K562 (cell line): ENCODE data around the gene CNNM4. TPM values are rescaled to one million over a fixed set of nuclear protein-coding genes. Genes with fewer than 3 reads are reported as not detected.

Experiments used
- ATAC-seq: fragments of 200-7000 bp; cut with Tn5 transposase; 3 replicates; pipeline ENCODE4 v1.9.1; 2020; ENCODE audit warnings: moderate library complexity
- BruUV-seq: library from RNA; stranded (reverse); fragments of 400-500 nt; replicated peaks from 2 replicates; lab custom pipeline; 2021; lab: Mats Ljungman, UMichigan
- CTCF ChIA-PET: fragments of 300-600 bp; formaldehyde crosslinking; extraction: SDS; loops from one replicate; lab custom pipeline; 2021; ENCODE audit warnings: low intra/inter-chr PET ratio; lab: Yijun Ruan, JAX
- POLR2A ChIA-PET: fragments of 300-600, 350-650 bp; sonication (Branson Sonifier 250); formaldehyde crosslinking; extraction: SDS; loops from one replicate; lab custom pipeline; 2021; ENCODE audit warnings: antibody characterized with exemption, inconsistent platforms; lab: Yijun Ruan, JAX
- DNase-seq, 4 experiments: peaks; one replicate each; pipeline versions ENCODE4 v3.0.0 to v3.0.0-alpha.2; 2011 to 2018; ENCODE audit warnings: low spot score in 3 of 4, mixed read lengths in 3 of 4; ENCODE audit errors: extremely low read depth in 1 of 4
- FAIRE-seq: peaks from 2 replicates; lab custom pipeline; 2011; peaks lifted over from hg19 to GRCh38; lab: Jason Lieb, UNC
- H2AFZ ChIP-seq: 2 replicates; pipeline ENCODE4 v1.6.0; 2011; ENCODE audit warnings: low read depth, low read length, control low read depth, inconsistent platforms
- H3K27ac ChIP-seq: fragments of 200-600 bp; 3 replicates; pipeline ENCODE4 v1.8.0; 2011; ENCODE audit warnings: low read depth, mild to moderate bottlenecking, control low read depth, inconsistent platforms, low read length, moderate library complexity, mixed read lengths; ENCODE audit errors: extremely low read depth
- H3K27me3 ChIP-seq, 2 experiments: fragments of 300-600 bp in 1 of 2; 2 replicates in 1 of 2; 3 replicates in 1 of 2; pipeline versions ENCODE4 v1.6.0 to v1.8.0; 2011; ENCODE audit warnings: inconsistent platforms in 2 of 2, low read length in 2 of 2, mild to moderate bottlenecking in 1 of 2, mixed read lengths in 1 of 2, moderate library complexity in 1 of 2; ENCODE audit not compliant: control insufficient read depth in 2 of 2, insufficient read depth in 2 of 2
- H3K36me3 ChIP-seq: fragments of 300-600 bp; 3 replicates; pipeline ENCODE4 v1.8.0; 2011; ENCODE audit warnings: mild to moderate bottlenecking, low read length, inconsistent platforms; ENCODE audit not compliant: control insufficient read depth, insufficient read depth
- H3K4me1 ChIP-seq, 2 experiments: fragments of 200-600 bp in 1 of 2; replicated peaks in 1 of 2; 2 replicates in 1 of 2; 3 replicates in 1 of 2; pipeline versions ENCODE4 v1.5.1 to v1.8.0; 2011; ENCODE audit warnings: inconsistent platforms in 2 of 2, low read length in 2 of 2, mild to moderate bottlenecking in 1 of 2, mixed read lengths in 1 of 2, moderate library complexity in 1 of 2; ENCODE audit not compliant: control insufficient read depth in 2 of 2, insufficient read depth in 2 of 2
- H3K4me2 ChIP-seq: 2 replicates; pipeline ENCODE4 v1.6.1; 2011; ENCODE audit warnings: low read length, control low read depth, inconsistent platforms, mixed read lengths; ENCODE audit not compliant: insufficient read depth
- H3K4me3 ChIP-seq: fragments of 200-600 bp; sonication (generic), shearing (Covaris generic); 2 replicates; pipeline ENCODE4 v1.5.1; 2016; ENCODE audit warnings: control low read depth, inconsistent platforms
- H3K79me2 ChIP-seq: fragments of 200-600 bp; 3 replicates; pipeline ENCODE4 v1.8.0; 2011; ENCODE audit warnings: low read length, inconsistent platforms; ENCODE audit not compliant: control insufficient read depth, insufficient read depth
- H3K9ac ChIP-seq, 2 experiments: 2 replicates each; pipeline versions ENCODE4 v1.6.0 to v1.6.1; 2011; ENCODE audit warnings: low read depth in 2 of 2, low read length in 2 of 2, control low read depth in 1 of 2, inconsistent platforms in 1 of 2, mild to moderate bottlenecking in 1 of 2, mixed read lengths in 1 of 2; ENCODE audit not compliant: insufficient read depth in 1 of 2
- H3K9me1 ChIP-seq: one replicate; pipeline ENCODE4 v1.6.0; 2011; ENCODE audit warnings: inconsistent platforms, mild to moderate bottlenecking, low read length, moderate library complexity; ENCODE audit not compliant: control insufficient read depth, insufficient read depth
- H3K9me3 ChIP-seq: replicated peaks from 2 replicates; pipeline ENCODE4 v1.5.1; 2011; ENCODE audit warnings: low read depth, low read length, inconsistent platforms; ENCODE audit not compliant: control insufficient read depth, insufficient read depth
- H4K20me1 ChIP-seq: replicated peaks from 2 replicates; pipeline ENCODE4 v1.6.1; 2011; ENCODE audit warnings: low read length, inconsistent platforms, mixed read lengths; ENCODE audit not compliant: control insufficient read depth, insufficient read depth
- HMGN3 ChIP-seq: IDR thresholded peaks from 2 replicates; pipeline ENCODE4 v1.6.1; 2011; ENCODE audit warnings: borderline replicate concordance, low read depth, mild to moderate bottlenecking, mixed read lengths, low read length; ENCODE audit not compliant: insufficient read length; ENCODE audit errors: extremely low read depth
- MIER1 ChIP-seq: fragments of 450-650 bp; IDR thresholded peaks from 2 replicates; pipeline ENCODE4 v1.6.1; 2016; ENCODE audit warnings: antibody characterized with exemption, mild to moderate bottlenecking, low read depth
- SRSF7 ChIP-seq: fragments of 200-400 bp; formaldehyde crosslinking; optimal IDR thresholded peaks from 2 replicates; pipeline ENCODE3; 2017; ENCODE audit warnings: mild to moderate bottlenecking, low read depth, low read length
- ZNF318 ChIP-seq, 2 experiments: fragments of 450-650 bp; IDR thresholded peaks; 2 replicates each; pipeline ENCODE4 v1.6.1; 2016; ENCODE audit warnings: mild to moderate bottlenecking in 2 of 2, borderline replicate concordance in 1 of 2, low read depth in 1 of 2, moderate library complexity in 1 of 2
- WGBS: fragments of 100-300 bp; shearing (Covaris generic); methylation state at CpG from one replicate; pipeline ENCODE4 v1.1.6; 2016; ENCODE audit warnings: low coverage, mixed read lengths; ENCODE audit not compliant: insufficient coverage; ENCODE audit errors: missing lambda C conversion rate; 5-methylcytosine and 5-hydroxymethylcytosine counted together
- in situ Hi-C: fragments of 300-500 bp; cut with MboI; formaldehyde crosslinking; loops from 4 replicates; pipeline ENCODE4 v1.15.0; 2018; ENCODE audit warnings: inconsistent platforms, mixed read lengths
- intact Hi-C: fragments of 100-400 bp; cut with micrococcal nuclease; formaldehyde crosslinking; loops from 2 replicates; pipeline ENCODE4 v1.14.2; 2022
- polyA plus RNA-seq, 8 experiments: library from polyadenylated mRNA; depleted of rRNA in 4 of 8; stranded (reverse) in 5 of 8; unstranded in 3 of 8; fragments of >200 nt; fragmentation: Nextera tagmentation in 2 of 8; fragmentation: Illumina TruSeq in 1 of 8; extraction: Ambion mirVana in 2 of 8; extraction: Trizol in 1 of 8; gene quantifications; 2 replicates each; pipeline versions ENCODE4 v1.2.1 to v1.2.3, GENCODE V29; 2011 to 2014; ENCODE audit warnings: inconsistent platforms in 1 of 8, missing spikeins in 1 of 8
- total RNA-seq, 7 experiments: library from RNA; depleted of rRNA in 6 of 7; stranded (reverse); fragments of >200 nt in 6 of 7; fragmentation: Illumina TruSeq in 2 of 7; extraction: Trizol in 2 of 7; gene quantifications; 2 replicates each; pipeline versions ENCODE4 v1.2.1 to v1.2.3, GENCODE V29; 2011 to 2021; ENCODE audit warnings: low replicate concordance in 1 of 7

CNNM4 gene
- total and polyA plus RNA-seq, 9 of the 15 experiments (the other 6 are each of a cell fraction or from before 2014, with no cell fraction given) = 0.96 to 6.3 (median 2.8) TPM

- intact Hi-C loops (no loop called here), in situ Hi-C loops (no loop called here)
- WGBS = 88% methylated on average over 12 of the region's 12 CpGs
- Histone ChIP-seq H3K4me3 (no peak overlapping the region), H3K9me3 (no peaks in the 10 kb centered on the region), H3K9me1 (no peaks in the 10 kb centered on the region), H3K9ac (no peak overlapping the region), H3K36me3 (no peaks in the 10 kb centered on the region), H3K4me1 (peaks cover 0 to 20% of the 10 kb centered on the region in 2 experiments; a peak in 2 of 5 replicates), H3K27me3 (no peaks in the 10 kb centered on the region), H4K20me1 (no peaks in the 10 kb centered on the region), H2AFZ (no peak overlapping the region), H3K79me2 (no peaks in the 10 kb centered on the region; the same call in 2 of the 3 replicates), H3K27ac (no peak overlapping the region), H3K4me2 (no peak overlapping the region)
- TF ChIP-seq MIER1 (no peak), HMGN3 (no peak), ZNF318 (IDR thresholded peaks at IDR 0.05; ENCODE audit: borderline replicate concordance in 1 of 2, low read depth in 1 of 2) (no peak), SRSF7 (no peak)
- ATAC-seq = no peak
- no TSS peak for BruUV-seq
- DNase-seq = no peak
- POLR2A ChIA-PET = interaction anchor here (0.6 to 2.8 kb wide), 2 partner anchors 7 to 11 kb away, joined by 3 to 15 read pairs; partner anchors contain the start of gene CNNM4
- FAIRE-seq = no peak
- CTCF ChIA-PET = no interaction called here
Observed at GRCh38 chr2:96772903-96773671, 12.4 kb downstream of the CNNM4 start.
